Activated CD4-positive, alpha-beta memory T cell treated with anti-CD3 and anti-CD28 coated beads for 36 hours (primary cell): ENCODE measurements around the gene SIRT2. TPM values are rescaled to one million over a fixed set of nuclear protein-coding genes. Genes with fewer than 3 reads are reported as not detected.
"Not testable (repeated sequence)": the region's sequence is repeated elsewhere in the genome, so short reads cannot be mapped to it uniquely, and the experiment has no call there.

ENCODE experiments used
- CTCF ChIA-PET: fragments of 350-600 bp; sonication (Branson Sonifier 250); formaldehyde crosslinking; loops from one replicate; lab custom pipeline; 2021; ENCODE audit warnings: antibody characterized with exemption, inconsistent platforms; lab: Charles Lee
- POLR2A ChIA-PET: fragments of 350-600 bp; sonication (Branson Sonifier 250); formaldehyde crosslinking; loops from one replicate; lab custom pipeline; 2021; ENCODE audit warnings: antibody characterized with exemption; lab: Charles Lee
- DNase-seq: peaks from one replicate; pipeline ENCODE4 v3.0.0-alpha.2; 2020
- H3K27ac Mint-ChIP-seq: one replicate; pipeline ENCODE4 v1.8.0; 2021; ENCODE audit warnings: mixed read lengths
- H3K27me3 Mint-ChIP-seq: one replicate; pipeline ENCODE4 v1.8.0; 2021; ENCODE audit warnings: mixed read lengths
- H3K36me3 Mint-ChIP-seq: one replicate; pipeline ENCODE4 v1.8.0; 2021; ENCODE audit warnings: mixed read lengths
- H3K4me1 Mint-ChIP-seq: one replicate; pipeline ENCODE4 v1.8.0; 2021; ENCODE audit warnings: low read depth, mixed read lengths
- H3K4me3 Mint-ChIP-seq: one replicate; pipeline ENCODE4 v1.8.0; 2021; ENCODE audit warnings: mild to moderate bottlenecking, mixed read lengths
- H3K9me3 Mint-ChIP-seq: one replicate; pipeline ENCODE4 v1.8.0; 2021; ENCODE audit warnings: mixed read lengths
- intact Hi-C: fragments of 100-400 bp; cut with micrococcal nuclease; formaldehyde crosslinking; loops from one replicate; pipeline ENCODE4 v1.15.1; 2023
- total RNA-seq, 2 experiments: library from RNA; stranded (reverse); gene quantifications; one replicate each; pipeline ENCODE4 v1.2.3, GENCODE V29; 2021

Gene SIRT2
- total RNA-seq, 2 experiments from 2014 or later: 23.5 to 24.6 TPM

- intact Hi-C loops: no loop called here
- CTCF ChIA-PET: interaction anchor here (3.7 kb wide), 1 partner anchor 12 kb away, joined by 51 read pairs; the partner anchor contains the start of gene RINL
These were observed 9.6 kb downstream of the SIRT2 start for GRCh38 chr19:38889803-38890202.

GRCh38 chr19:38888876-38889275 lies 10.5 kb downstream of the SIRT2 start:
- no peaks in the 10 kb centered on the region for H3K9me3 Mint-ChIP-seq
- no peak overlapping the region for H3K4me3 Mint-ChIP-seq
- ChIA-PET CTCF (interaction anchor here (2.0 to 3.7 kb wide), 3 partner anchors 9 to 19 kb away, joined by 12 to 51 read pairs (median 19); partner anchors contain the start of gene RINL), POLR2A (no interaction called here)
- no peaks in the 10 kb centered on the region for H3K27me3 Mint-ChIP-seq
- H3K36me3 Mint-ChIP-seq: no peaks in the 10 kb centered on the region
- intact Hi-C loops: no loop called here
- H3K27ac Mint-ChIP-seq: no peak overlapping the region
- peaks cover 3% of the 10 kb centered on the region for H3K4me1 Mint-ChIP-seq
- DNase-seq: no peak

More at GRCh38 chr19:38889803-38890202, 9.6 kb downstream of the SIRT2 start:
- Mint-ChIP-seq H3K4me3 (no peak overlapping the region), H3K4me1 (peaks cover 3% of the 10 kb centered on the region), H3K27me3 (no peaks in the 10 kb centered on the region), H3K9me3 (no peaks in the 10 kb centered on the region), H3K27ac (no peak overlapping the region), H3K36me3 (no peaks in the 10 kb centered on the region)
- POLR2A ChIA-PET: no interaction called here
- no peak for DNase-seq

DNA sequence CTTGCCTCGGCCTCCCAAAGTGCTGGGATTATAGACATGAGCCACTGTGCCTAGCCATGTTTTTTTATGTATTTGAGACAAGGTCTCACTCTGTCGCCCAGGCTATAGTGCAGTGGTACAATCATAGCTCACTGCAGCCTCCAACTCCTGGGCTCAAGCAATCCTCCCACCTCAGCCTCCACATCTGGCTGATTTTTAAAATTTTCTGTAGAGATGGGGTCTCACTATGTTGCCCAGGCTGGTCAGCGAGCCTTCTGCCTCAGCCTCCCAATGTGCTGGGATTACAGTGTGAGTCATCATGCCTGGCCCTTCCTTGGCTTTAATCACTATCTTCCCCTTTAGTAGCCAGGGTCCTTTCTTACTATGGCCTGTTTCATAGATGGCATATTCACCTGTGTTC lies 14.7 kb downstream of the SIRT2 start:
- H3K4me1 Mint-ChIP-seq, H3K27me3 Mint-ChIP-seq, intact Hi-C loops, H3K9me3 Mint-ChIP-seq, POLR2A ChIA-PET, H3K27ac Mint-ChIP-seq, CTCF ChIA-PET, DNase-seq, H3K36me3 Mint-ChIP-seq, H3K4me3 Mint-ChIP-seq: not testable (repeated sequence)

DNA sequence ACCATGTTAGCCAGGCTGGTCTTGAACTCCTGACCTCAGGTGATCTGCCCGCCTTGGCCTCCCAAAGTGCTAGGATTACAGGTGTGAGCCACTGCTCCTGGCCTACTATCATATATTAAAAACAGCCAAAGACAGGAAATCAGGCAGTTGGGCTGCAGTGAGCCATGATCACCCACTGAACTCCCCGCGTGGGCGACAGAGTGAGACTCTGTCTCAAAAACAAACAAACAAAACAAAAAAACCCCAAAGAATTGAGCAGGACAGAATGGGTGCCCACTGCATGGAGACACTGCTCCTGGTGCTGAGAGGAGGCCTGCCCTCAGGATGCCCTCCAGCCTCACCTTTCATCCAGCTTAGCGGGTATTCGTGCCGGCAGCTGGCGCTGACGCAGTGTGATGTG lies 16.1 kb downstream of the SIRT2 start:
- H3K27me3 Mint-ChIP-seq: no peaks in the 10 kb centered on the region
- peaks cover 17% of the 10 kb centered on the region for H3K4me1 Mint-ChIP-seq
- peaks cover 7% of the 10 kb centered on the region for H3K36me3 Mint-ChIP-seq
- H3K27ac Mint-ChIP-seq: no peak overlapping the region
- ChIA-PET POLR2A (no interaction called here), CTCF (no interaction called here)
- intact Hi-C loops: no loop called here
- H3K9me3 Mint-ChIP-seq: no peaks in the 10 kb centered on the region
- H3K4me3 Mint-ChIP-seq: no peak overlapping the region
- no peak for DNase-seq

DNA sequence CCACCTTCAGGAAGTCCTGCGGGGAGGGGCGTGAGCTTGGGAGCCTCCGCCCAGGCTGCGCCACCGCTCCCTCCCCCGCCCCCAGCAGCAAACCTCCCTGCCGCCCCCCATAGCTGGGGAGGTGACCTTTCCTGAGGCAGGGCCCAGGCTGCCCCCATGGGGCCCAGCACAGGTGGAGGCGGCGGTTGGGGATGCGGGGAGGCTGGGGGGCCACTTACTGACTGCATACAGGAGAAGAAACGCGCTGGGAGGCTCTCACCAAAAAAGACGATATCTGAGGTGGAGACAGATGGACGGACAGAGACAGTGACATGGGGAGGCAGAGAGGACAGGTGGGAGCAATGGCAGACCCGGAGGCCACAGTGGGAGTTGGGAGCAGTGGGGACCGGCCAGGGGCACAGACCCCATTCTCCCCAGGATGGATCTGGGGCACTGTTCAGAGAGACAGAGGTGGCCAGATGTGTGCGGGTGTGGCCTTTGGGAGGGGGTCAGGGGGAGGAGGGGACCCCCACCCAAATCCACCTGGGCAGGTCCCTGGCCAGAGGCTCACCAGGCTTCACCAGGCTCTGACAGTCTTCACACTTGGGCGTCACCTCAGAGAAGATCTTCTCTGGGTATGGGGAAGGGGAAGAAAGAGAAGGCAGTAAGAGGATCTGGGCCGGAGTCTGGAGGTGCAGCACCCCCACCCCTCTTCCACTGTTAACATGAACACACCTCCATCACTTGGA lies 18.4 kb downstream of the SIRT2 start:
- Mint-ChIP-seq H3K9me3 (no peaks in the 10 kb centered on the region), H3K4me1 (peaks cover 29% of the 10 kb centered on the region), H3K27me3 (no peaks in the 10 kb centered on the region), H3K4me3 (no peak overlapping the region), H3K27ac (no peak overlapping the region), H3K36me3 (peaks cover 13% of the 10 kb centered on the region)
- ChIA-PET CTCF (interaction anchor here (1.4 kb wide), 1 partner anchor 12 kb away, joined by 3 read pairs; no protein-coding TSS in a partner anchor), POLR2A (no interaction called here)
- DNase-seq: no peak
- intact Hi-C loops: no loop called here

DNA sequence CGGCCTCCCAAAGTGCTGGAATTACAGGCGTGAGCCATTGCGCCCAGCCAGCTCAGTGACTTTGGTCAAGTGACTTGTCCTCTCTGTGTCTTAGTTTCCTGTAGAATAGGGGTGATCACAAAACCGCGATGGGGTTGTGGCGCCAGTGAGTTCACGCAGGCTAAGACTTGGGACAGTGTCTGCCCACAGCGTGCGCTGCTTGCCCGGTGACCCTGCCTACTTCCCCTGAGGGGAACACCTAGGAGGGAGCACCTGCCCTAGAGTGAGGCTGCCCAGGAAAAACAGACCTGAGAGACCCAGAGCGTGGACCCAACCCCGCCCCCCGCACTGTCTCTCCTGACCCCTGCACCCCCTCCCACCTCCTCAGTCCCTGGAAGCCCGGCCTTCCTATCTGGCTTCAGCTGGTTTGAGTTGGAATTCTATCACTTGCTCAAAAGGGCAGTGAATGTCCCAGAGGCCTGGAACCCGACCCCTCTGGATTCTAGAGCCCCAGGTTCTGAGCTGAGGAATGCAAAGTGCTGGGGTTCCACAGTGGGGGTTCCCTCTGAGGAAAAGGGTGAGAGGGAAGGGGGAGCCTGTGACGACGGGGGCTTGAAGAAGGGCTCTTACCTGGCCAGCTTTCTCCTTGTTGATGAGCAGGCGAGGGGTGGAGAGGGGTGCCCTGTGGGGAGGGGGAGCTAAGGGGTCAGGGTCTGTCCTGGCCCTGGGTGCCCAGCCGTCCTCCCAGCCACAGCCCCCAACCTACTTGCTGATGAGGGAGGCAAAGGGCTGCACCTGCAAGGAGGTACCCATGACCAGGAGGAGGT lies 19.1 kb downstream of the SIRT2 start:
- CTCF ChIA-PET: interaction anchor here (4.9 kb wide), 1 partner anchor 8 kb away, joined by 51 read pairs; no protein-coding TSS in a partner anchor
- Mint-ChIP-seq H3K4me3 (no peak overlapping the region), H3K27ac (peak overlapping the region; percentile 70), H3K9me3 (no peaks in the 10 kb centered on the region), H3K36me3 (peaks cover 14% of the 10 kb centered on the region), H3K27me3 (no peaks in the 10 kb centered on the region), H3K4me1 (peaks cover 30% of the 10 kb centered on the region)
- POLR2A ChIA-PET: interaction anchor here (0.6 kb wide), 1 partner anchor 21 kb away, joined by 3 read pairs; no protein-coding TSS in a partner anchor
- DNase-seq: no peak
- intact Hi-C loops: no loop called here

- POLR2A ChIA-PET: interaction anchor here (0.6 to 2.1 kb wide), 6 partner anchors 10 to 47 kb away, joined by 3 to 6 read pairs (median 4); partner anchors contain the start of genes ECH1, NFKBIB and SIRT2
- Mint-ChIP-seq H3K36me3 (peaks cover 14% of the 10 kb centered on the region), H3K4me3 (no peak overlapping the region), H3K4me1 (peaks cover 30% of the 10 kb centered on the region), H3K27me3 (no peaks in the 10 kb centered on the region), H3K27ac (peak overlapping the region; percentile 99), H3K9me3 (no peaks in the 10 kb centered on the region)
- intact Hi-C loops: no loop called here
- no peak for DNase-seq
- CTCF ChIA-PET: interaction anchor here (0.7 to 4.9 kb wide), 6 partner anchors 9 to 245 kb away, joined by 4 to 51 read pairs (median 5); partner anchors contain the start of genes MRPS12 and SARS2
These were observed 20.0 kb downstream of the SIRT2 start for GRCh38 chr19:38879400-38879751.

DNA sequence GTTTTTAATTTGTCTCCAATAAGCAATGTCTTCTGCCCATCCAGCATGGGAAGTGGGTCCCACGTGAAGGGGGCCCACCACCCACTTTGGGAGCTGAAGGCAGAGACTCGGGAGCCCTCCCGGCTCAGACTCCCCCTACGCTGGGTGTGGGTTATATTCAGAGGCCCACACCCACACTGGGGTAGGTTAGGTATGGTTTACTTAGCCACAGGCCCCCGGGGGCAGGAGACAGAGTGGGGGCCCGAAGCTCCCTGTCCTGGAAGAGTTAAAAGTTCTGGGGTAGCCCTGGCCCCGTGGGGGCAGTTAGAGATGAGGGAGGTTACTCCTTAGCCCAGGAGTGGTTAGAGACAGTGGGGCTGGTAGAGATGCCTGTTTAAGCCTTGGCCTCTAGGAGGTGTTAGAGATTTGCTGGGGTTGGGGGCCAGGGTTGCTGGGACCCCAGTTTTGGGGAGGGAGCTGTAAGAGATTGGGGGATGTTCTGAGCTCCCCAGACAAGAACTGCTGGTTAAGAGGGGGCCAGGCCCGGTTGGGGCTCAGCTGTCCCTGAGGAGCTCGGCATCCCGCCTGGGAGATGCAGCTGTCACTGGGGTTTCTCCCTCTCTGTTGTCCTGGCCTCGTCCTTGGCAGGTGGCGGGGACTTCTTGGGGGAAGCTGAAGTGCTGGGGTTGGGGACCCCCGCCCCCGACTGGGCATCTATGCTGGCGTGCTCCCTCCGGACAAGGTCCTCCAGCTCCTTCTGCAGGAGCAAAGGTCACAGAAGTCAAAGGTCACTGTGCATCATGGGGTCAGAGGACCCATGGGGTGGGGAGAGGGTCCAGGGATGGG lies 20.6 kb downstream of the SIRT2 start:
- H3K27me3 Mint-ChIP-seq: no peaks in the 10 kb centered on the region
- H3K4me1 Mint-ChIP-seq: peaks cover 30% of the 10 kb centered on the region
- intact Hi-C loops: no loop called here
- DNase-seq: no peak
- ChIA-PET CTCF (interaction anchor here (0.7 to 4.9 kb wide), 9 partner anchors 8 to 244 kb away, joined by 3 to 51 read pairs (median 5); partner anchors contain the start of genes MRPS12 and SARS2), POLR2A (interaction anchor here (1.1 to 2.1 kb wide), 8 partner anchors 10 to 47 kb away, joined by 3 to 10 read pairs (median 5); partner anchors contain the start of genes ECH1, NFKBIB and SIRT2)
- no peaks in the 10 kb centered on the region for H3K9me3 Mint-ChIP-seq
- peak overlapping the region; percentile 99 for H3K27ac Mint-ChIP-seq
- H3K36me3 Mint-ChIP-seq: peaks cover 14% of the 10 kb centered on the region
- H3K4me3 Mint-ChIP-seq: peak overlapping the region; percentile 98

DNA sequence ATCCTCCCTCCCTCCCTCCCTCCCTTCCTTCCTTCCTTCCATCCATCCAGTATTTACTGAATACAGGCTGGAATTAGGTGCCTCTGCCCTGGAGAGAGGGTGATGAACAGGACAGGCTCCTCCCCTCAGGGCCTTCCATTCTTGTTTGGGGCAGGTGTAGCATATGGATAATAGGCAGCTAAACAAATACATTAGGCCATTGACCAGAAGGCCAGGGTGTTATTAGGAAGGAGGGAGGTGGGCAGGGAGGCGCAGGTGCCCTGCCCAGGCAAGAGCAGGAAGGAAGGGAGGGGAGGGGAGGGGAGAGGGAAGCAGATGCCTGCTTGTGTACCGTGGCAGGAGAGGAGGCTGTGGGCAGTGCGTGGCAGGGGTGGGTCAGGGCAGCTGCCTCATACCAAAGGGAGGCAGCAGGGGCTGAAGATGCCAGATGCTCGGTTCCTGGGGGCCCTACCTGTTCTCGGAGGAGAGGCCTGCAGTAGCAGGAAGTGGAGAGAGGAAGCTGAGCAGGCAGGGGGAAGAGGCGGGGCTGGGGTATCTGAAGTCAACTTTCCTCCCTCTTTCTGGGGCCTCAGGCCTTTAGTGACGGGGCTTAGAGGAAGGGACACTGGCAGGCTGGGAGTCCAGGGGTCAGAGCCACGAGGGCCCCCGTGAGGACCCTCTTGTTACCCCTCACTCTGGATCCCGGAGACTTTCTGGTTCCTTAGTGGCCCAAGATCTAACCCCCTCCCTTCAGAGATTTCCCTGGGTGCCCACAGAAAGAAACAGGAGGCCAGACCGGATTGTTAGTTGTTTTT lies 21.4 kb downstream of the SIRT2 start, which contains the start of gene RINL:
RINL (minus strand) TSS at position 495 of the 794 bp plus-strand sequence. CDS start 1,533 bp downstream, outside the sequence.
- peaks cover 33% of the 10 kb centered on the region for H3K4me1 Mint-ChIP-seq
- peaks cover 11% of the 10 kb centered on the region for H3K36me3 Mint-ChIP-seq
- peak within 1 kb of the TSS; percentile 99 for H3K27ac Mint-ChIP-seq
- no peaks in the 10 kb centered on the region for H3K9me3 Mint-ChIP-seq
- CTCF ChIA-PET: interaction anchor here (0.7 to 4.9 kb wide), 8 partner anchors 8 to 108 kb away, joined by 3 to 51 read pairs (median 5); partner anchors contain the start of genes MRPS12 and SARS2
- no peaks in the 10 kb centered on the region for H3K27me3 Mint-ChIP-seq
- POLR2A ChIA-PET: interaction anchor here (1.2 to 2.1 kb wide), 6 partner anchors 9 to 46 kb away, joined by 4 to 10 read pairs (median 5); partner anchors contain the start of genes ECH1, NFKBIB and SIRT2
- H3K4me3 Mint-ChIP-seq: peak within 1 kb of the TSS; percentile 98
- intact Hi-C loops: no loop called here
- DNase-seq: peak; percentile 84

GRCh38 chr19:38875656-38876395 lies 23.6 kb downstream of the SIRT2 start:
- ChIA-PET POLR2A (no interaction called here), CTCF (interaction anchor here (0.6 to 4.9 kb wide), 3 partner anchors 12 to 102 kb away, joined by 3 to 51 read pairs (median 3); partner anchors contain the start of genes MRPS12 and SARS2)
- Mint-ChIP-seq H3K36me3 (peaks cover 11% of the 10 kb centered on the region), H3K4me1 (peaks cover 31% of the 10 kb centered on the region), H3K9me3 (no peaks in the 10 kb centered on the region), H3K27ac (peak overlapping the region; percentile 69), H3K27me3 (no peaks in the 10 kb centered on the region), H3K4me3 (peak overlapping the region; percentile 39)
- intact Hi-C loops: no loop called here
- DNase-seq: no peak
